K562 (cell line): ENCODE data around the gene SART3. TPM values are rescaled to one million over a fixed set of nuclear protein-coding genes. Genes with fewer than 3 reads are reported as not detected.

Source experiments
- ATAC-seq: fragments of 200-7000 bp; cut with Tn5 transposase; 3 replicates; pipeline ENCODE4 v1.9.1; 2020; ENCODE audit warnings: moderate library complexity
- BruUV-seq: library from RNA; stranded (reverse); fragments of 400-500 nt; replicated peaks from 2 replicates; lab custom pipeline; 2021; lab: Mats Ljungman, UMichigan
- CTCF ChIA-PET: fragments of 300-600 bp; formaldehyde crosslinking; extraction: SDS; loops from one replicate; lab custom pipeline; 2021; ENCODE audit warnings: low intra/inter-chr PET ratio; lab: Yijun Ruan, JAX
- POLR2A ChIA-PET: fragments of 300-600, 350-650 bp; sonication (Branson Sonifier 250); formaldehyde crosslinking; extraction: SDS; loops from one replicate; lab custom pipeline; 2021; ENCODE audit warnings: antibody characterized with exemption, inconsistent platforms; lab: Yijun Ruan, JAX
- DNase-seq, 4 experiments: peaks; one replicate each; pipeline versions ENCODE4 v3.0.0 to v3.0.0-alpha.2; 2011 to 2018; ENCODE audit warnings: low spot score in 3 of 4, mixed read lengths in 3 of 4; ENCODE audit errors: extremely low read depth in 1 of 4
- FAIRE-seq: peaks from 2 replicates; lab custom pipeline; 2011; peaks lifted over from hg19 to GRCh38; lab: Jason Lieb, UNC
- H2AFZ ChIP-seq: 2 replicates; pipeline ENCODE4 v1.6.0; 2011; ENCODE audit warnings: low read depth, low read length, control low read depth, inconsistent platforms
- H3K27ac ChIP-seq: fragments of 200-600 bp; 3 replicates; pipeline ENCODE4 v1.8.0; 2011; ENCODE audit warnings: low read depth, mild to moderate bottlenecking, control low read depth, inconsistent platforms, low read length, moderate library complexity, mixed read lengths; ENCODE audit errors: extremely low read depth
- H3K27me3 ChIP-seq, 2 experiments: fragments of 300-600 bp in 1 of 2; 2 replicates in 1 of 2; 3 replicates in 1 of 2; pipeline versions ENCODE4 v1.6.0 to v1.8.0; 2011; ENCODE audit warnings: inconsistent platforms in 2 of 2, low read length in 2 of 2, mild to moderate bottlenecking in 1 of 2, mixed read lengths in 1 of 2, moderate library complexity in 1 of 2; ENCODE audit not compliant: control insufficient read depth in 2 of 2, insufficient read depth in 2 of 2
- H3K36me3 ChIP-seq: fragments of 300-600 bp; 3 replicates; pipeline ENCODE4 v1.8.0; 2011; ENCODE audit warnings: mild to moderate bottlenecking, low read length, inconsistent platforms; ENCODE audit not compliant: control insufficient read depth, insufficient read depth
- H3K4me1 ChIP-seq, 2 experiments: fragments of 200-600 bp in 1 of 2; replicated peaks in 1 of 2; 2 replicates in 1 of 2; 3 replicates in 1 of 2; pipeline versions ENCODE4 v1.5.1 to v1.8.0; 2011; ENCODE audit warnings: inconsistent platforms in 2 of 2, low read length in 2 of 2, mild to moderate bottlenecking in 1 of 2, mixed read lengths in 1 of 2, moderate library complexity in 1 of 2; ENCODE audit not compliant: control insufficient read depth in 2 of 2, insufficient read depth in 2 of 2
- H3K4me2 ChIP-seq: 2 replicates; pipeline ENCODE4 v1.6.1; 2011; ENCODE audit warnings: low read length, control low read depth, inconsistent platforms, mixed read lengths; ENCODE audit not compliant: insufficient read depth
- H3K4me3 ChIP-seq: fragments of 200-600 bp; sonication (generic), shearing (Covaris generic); 2 replicates; pipeline ENCODE4 v1.5.1; 2016; ENCODE audit warnings: control low read depth, inconsistent platforms
- H3K79me2 ChIP-seq: fragments of 200-600 bp; 3 replicates; pipeline ENCODE4 v1.8.0; 2011; ENCODE audit warnings: low read length, inconsistent platforms; ENCODE audit not compliant: control insufficient read depth, insufficient read depth
- H3K9ac ChIP-seq, 2 experiments: 2 replicates each; pipeline versions ENCODE4 v1.6.0 to v1.6.1; 2011; ENCODE audit warnings: low read depth in 2 of 2, low read length in 2 of 2, control low read depth in 1 of 2, inconsistent platforms in 1 of 2, mild to moderate bottlenecking in 1 of 2, mixed read lengths in 1 of 2; ENCODE audit not compliant: insufficient read depth in 1 of 2
- H3K9me1 ChIP-seq: one replicate; pipeline ENCODE4 v1.6.0; 2011; ENCODE audit warnings: inconsistent platforms, mild to moderate bottlenecking, low read length, moderate library complexity; ENCODE audit not compliant: control insufficient read depth, insufficient read depth
- H3K9me3 ChIP-seq: replicated peaks from 2 replicates; pipeline ENCODE4 v1.5.1; 2011; ENCODE audit warnings: low read depth, low read length, inconsistent platforms; ENCODE audit not compliant: control insufficient read depth, insufficient read depth
- H4K20me1 ChIP-seq: replicated peaks from 2 replicates; pipeline ENCODE4 v1.6.1; 2011; ENCODE audit warnings: low read length, inconsistent platforms, mixed read lengths; ENCODE audit not compliant: control insufficient read depth, insufficient read depth
- CHAMP1 ChIP-seq: fragments of 450-650 bp; IDR thresholded peaks from 2 replicates; pipeline ENCODE4 v1.6.1; 2016; ENCODE audit warnings: mild to moderate bottlenecking
- EP300 ChIP-seq: IDR thresholded peaks from 2 replicates; pipeline ENCODE4 v1.6.1; 2012; ENCODE audit warnings: low read length, improper control_type of control experiment
- ESRRB ChIP-seq: fragments of 250-450 bp; sonication (Bioruptor Pico); IDR thresholded peaks from 2 replicates; pipeline ENCODE4 v1.5.0; 2020; ENCODE audit warnings: mild to moderate bottlenecking, moderate library complexity, borderline replicate concordance
- MAX ChIP-seq: sonication (generic); formaldehyde crosslinking; IDR thresholded peaks from 2 replicates; pipeline ENCODE4 v1.9.0; 2022; ENCODE audit warnings: mild to moderate bottlenecking, missing genetic modification reagents
- PBX2 ChIP-seq, 2 experiments: IDR thresholded peaks in 1 of 2; conservative IDR thresholded peaks in 1 of 2; 2 replicates each; pipeline ENCODE4 v1.6.1; 2016; ENCODE audit warnings: low read depth in 2 of 2, mild to moderate bottlenecking in 1 of 2, missing compliant biosample characterization in 1 of 2, missing genetic modification characterization in 1 of 2, moderate library complexity in 1 of 2
- PTTG1 ChIP-seq: fragments of 450-650 bp; IDR thresholded peaks from 2 replicates; pipeline ENCODE4 v1.6.1; 2016; ENCODE audit warnings: low read depth, mild to moderate bottlenecking, missing genetic modification characterization, missing compliant biosample characterization
- RBM39 ChIP-seq: fragments of 200-400 bp; formaldehyde crosslinking; optimal IDR thresholded peaks from 2 replicates; pipeline ENCODE3; 2018; ENCODE audit warnings: low read depth, low read length
- SMAD4 ChIP-seq: fragments of 250-450 bp; sonication (Bioruptor Pico); conservative IDR thresholded peaks from 2 replicates; pipeline ENCODE4 v1.8.0; 2021; ENCODE audit warnings: inconsistent platforms, mild to moderate bottlenecking, moderate library complexity
- TFAM ChIP-seq: fragments of 250-450 bp; sonication (Bioruptor Pico); conservative IDR thresholded peaks from 2 replicates; pipeline ENCODE4 v1.5.0; 2021; ENCODE audit warnings: mild to moderate bottlenecking, moderate library complexity
- WGBS: fragments of 100-300 bp; shearing (Covaris generic); methylation state at CpG from one replicate; pipeline ENCODE4 v1.1.6; 2016; ENCODE audit warnings: low coverage, mixed read lengths; ENCODE audit not compliant: insufficient coverage; ENCODE audit errors: missing lambda C conversion rate; 5-methylcytosine and 5-hydroxymethylcytosine counted together
- in situ Hi-C: fragments of 300-500 bp; cut with MboI; formaldehyde crosslinking; loops from 4 replicates; pipeline ENCODE4 v1.15.0; 2018; ENCODE audit warnings: inconsistent platforms, mixed read lengths
- intact Hi-C: fragments of 100-400 bp; cut with micrococcal nuclease; formaldehyde crosslinking; loops from 2 replicates; pipeline ENCODE4 v1.14.2; 2022
- polyA plus RNA-seq, 8 experiments: library from polyadenylated mRNA; depleted of rRNA in 4 of 8; stranded (reverse) in 5 of 8; unstranded in 3 of 8; fragments of >200 nt; fragmentation: Nextera tagmentation in 2 of 8; fragmentation: Illumina TruSeq in 1 of 8; extraction: Ambion mirVana in 2 of 8; extraction: Trizol in 1 of 8; gene quantifications; 2 replicates each; pipeline versions ENCODE4 v1.2.1 to v1.2.3, GENCODE V29; 2011 to 2014; ENCODE audit warnings: inconsistent platforms in 1 of 8, missing spikeins in 1 of 8
- total RNA-seq, 7 experiments: library from RNA; depleted of rRNA in 6 of 7; stranded (reverse); fragments of >200 nt in 6 of 7; fragmentation: Illumina TruSeq in 2 of 7; extraction: Trizol in 2 of 7; gene quantifications; 2 replicates each; pipeline versions ENCODE4 v1.2.1 to v1.2.3, GENCODE V29; 2011 to 2021; ENCODE audit warnings: low replicate concordance in 1 of 7

SART3 gene
- total and polyA plus RNA-seq, 9 of the 15 experiments (the other 6 are each of a cell fraction or from before 2014, with no cell fraction given), result 8.9 to 167 (median 56.7) TPM

GRCh38 chr12:108604208-108604941 lies 43.4 kb upstream of the SART3 start:
- no peak for FAIRE-seq
- in situ Hi-C loops, result no loop called here
- TF ChIP-seq RBM39 (no peak), MAX (no peak), CHAMP1 (no peak), PTTG1 (tag) (no peak), EP300 (no peak), SMAD4 (no peak), TFAM (CRISPR knock-in tag) (no peak), PBX2 (CRISPR knock-in tag; IDR thresholded peaks at IDR 0.05; ENCODE audit: low read depth) (no peak), PBX2 (tag; conservative IDR thresholded peaks at IDR 0.05; ENCODE audit: low read depth) (no peak), ESRRB (no peak)

More at GRCh38 chr12:108604208-108604941, 43.4 kb upstream of the SART3 start:
- no peak for DNase-seq
- H3K4me2 ChIP-seq, result no peak overlapping the region
- H2AFZ ChIP-seq, result peak overlapping the region; percentile 18; the same call in 1 of the 2 replicates
- H4K20me1 ChIP-seq, result peaks cover 3% of the 10 kb centered on the region; the same call in 1 of the 2 replicates
- no peaks in the 10 kb centered on the region for H3K79me2 ChIP-seq
- POLR2A ChIA-PET, result interaction anchor here (0.7 to 1.0 kb wide), 4 partner anchors 8 to 24 kb away, joined by 3 to 5 read pairs (median 3); no protein-coding TSS in a partner anchor
- no peak overlapping the region for H3K4me3 ChIP-seq
- ATAC-seq, result peak; percentile 18; the same call in 1 of the 3 replicates
- no peaks in the 10 kb centered on the region for H3K36me3 ChIP-seq
- CTCF ChIA-PET, result no interaction called here
- H3K9me3 ChIP-seq, result no peaks in the 10 kb centered on the region
- H3K9me1 ChIP-seq, result peaks cover 3% of the 10 kb centered on the region
- intact Hi-C loops, result no loop called here
- peaks cover 0 to 6% of the 10 kb centered on the region in 2 experiments; a peak in 3 of 5 replicates for H3K4me1 ChIP-seq
- 13% methylated on average over 14 of the region's 14 CpGs for WGBS
- no TSS peak for BruUV-seq
- peak overlapping the region in 1 of 2 experiments; percentile 17; a peak in 1 of 4 replicates for H3K9ac ChIP-seq
- H3K27me3 ChIP-seq, result no peaks in the 10 kb centered on the region
- H3K27ac ChIP-seq, result no peak overlapping the region
